Measurements from ENCODE around the gene DENND6B.

DNA sequence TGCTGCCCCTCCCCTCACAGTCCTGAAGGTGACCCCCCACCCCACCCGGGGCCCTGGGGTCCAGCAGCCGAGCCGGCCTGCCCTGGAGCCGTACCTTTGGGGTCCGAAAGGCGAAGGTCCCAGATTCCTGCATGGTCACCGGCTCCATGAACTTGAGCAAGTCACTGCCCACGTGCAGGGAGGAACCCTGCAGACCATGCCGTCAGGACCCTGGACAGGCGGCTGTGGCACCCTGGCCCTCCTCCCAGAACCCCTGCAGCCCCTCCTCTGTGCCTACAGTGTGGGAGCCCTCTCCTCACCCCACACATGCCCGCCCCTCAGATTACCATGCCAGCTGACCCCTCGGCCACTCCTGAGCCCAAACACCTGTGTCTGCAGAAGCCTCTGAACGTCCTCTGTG lies 42.3 kb downstream of the DENND6B start:
- no peak for TF ChIP-seq POLR2A (IDR thresholded peaks at IDR 0.05)
- TF ChIP-seq, protein P1, sequence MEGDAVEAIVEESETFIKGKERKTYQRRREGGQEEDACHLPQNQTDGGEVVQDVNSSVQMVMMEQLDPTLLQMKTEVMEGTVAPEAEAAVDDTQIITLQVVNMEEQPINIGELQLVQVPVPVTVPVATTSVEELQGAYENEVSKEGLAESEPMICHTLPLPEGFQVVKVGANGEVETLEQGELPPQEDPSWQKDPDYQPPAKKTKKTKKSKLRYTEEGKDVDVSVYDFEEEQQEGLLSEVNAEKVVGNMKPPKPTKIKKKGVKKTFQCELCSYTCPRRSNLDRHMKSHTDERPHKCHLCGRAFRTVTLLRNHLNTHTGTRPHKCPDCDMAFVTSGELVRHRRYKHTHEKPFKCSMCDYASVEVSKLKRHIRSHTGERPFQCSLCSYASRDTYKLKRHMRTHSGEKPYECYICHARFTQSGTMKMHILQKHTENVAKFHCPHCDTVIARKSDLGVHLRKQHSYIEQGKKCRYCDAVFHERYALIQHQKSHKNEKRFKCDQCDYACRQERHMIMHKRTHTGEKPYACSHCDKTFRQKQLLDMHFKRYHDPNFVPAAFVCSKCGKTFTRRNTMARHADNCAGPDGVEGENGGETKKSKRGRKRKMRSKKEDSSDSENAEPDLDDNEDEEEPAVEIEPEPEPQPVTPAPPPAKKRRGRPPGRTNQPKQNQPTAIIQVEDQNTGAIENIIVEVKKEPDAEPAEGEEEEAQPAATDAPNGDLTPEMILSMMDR (IDR thresholded peaks at IDR 0.05) = no peak
